Breast epithelium (tissue), 4 donors: ENCODE results near the gene HTRA3. TPM values are rescaled to one million over a fixed set of nuclear protein-coding genes. Genes with fewer than 3 reads are reported as not detected.
"Not testable (repeated sequence)": the region's sequence is repeated elsewhere in the genome, so short reads cannot be mapped to it uniquely, and the experiment has no call there.

ENCODE experiments used
- DNase-seq, 2 donors: peaks; one replicate each; pipeline ENCODE4 v3.0.0-alpha.2; 2019; ENCODE audit warnings: low spot score in 2 of 2
- H3K27ac ChIP-seq, 2 donors: fragments of 200-600 bp; sonication (generic) in 1 of 2; one replicate each; pipeline ENCODE4 v1.5.1; 2016 to 2019; ENCODE audit warnings: mild to moderate bottlenecking in 1 of 2
- H3K27me3 ChIP-seq, 2 donors: fragments of 200-600 bp; sonication (generic) in 1 of 2; one replicate each; pipeline versions ENCODE4 v1.5.1 to v1.6.0; 2017 to 2019; ENCODE audit warnings: control low read depth in 1 of 2, mild to moderate bottlenecking in 1 of 2
- H3K36me3 ChIP-seq: fragments of 200-600 bp; one replicate; pipeline ENCODE4 v1.5.1; 2019
- H3K4me1 ChIP-seq, 2 donors: fragments of 200-600 bp; sonication (generic); one replicate each; pipeline ENCODE4 v1.5.1; 2016 to 2019; ENCODE audit warnings: control low read depth in 1 of 2
- H3K4me3 ChIP-seq, 3 donors: fragments of 200-600 bp; sonication (generic); 1 replicate in 2 of 3; 2 replicates in 1 of 3; pipeline ENCODE4 v1.5.1; 2016 to 2019; ENCODE audit warnings: mild to moderate bottlenecking in 3 of 3, moderate library complexity in 2 of 3
- H3K9me3 ChIP-seq, 2 donors: fragments of 200-600 bp; sonication (generic) in 1 of 2; one replicate each; pipeline ENCODE4 v1.5.1; 2016 to 2019; ENCODE audit warnings: control low read depth in 1 of 2
- CTCF ChIP-seq, 3 donors: fragments of 450-650 bp; IDR thresholded peaks; one replicate each; pipeline ENCODE4 v1.5.1; 2016 to 2017; ENCODE audit warnings: antibody characterized with exemption in 3 of 3, mild to moderate bottlenecking in 3 of 3, moderate library complexity in 3 of 3
- POLR2A ChIP-seq: fragments of 450-650 bp; IDR thresholded peaks from one replicate; pipeline ENCODE4 v1.6.1; 2016; ENCODE audit warnings: antibody characterized with exemption, mild to moderate bottlenecking, moderate library complexity
- POLR2AphosphoS5 ChIP-seq, 3 donors: sonication (generic); formaldehyde crosslinking; IDR thresholded peaks; one replicate each; pipeline ENCODE4 v1.6.1; 2017; ENCODE audit warnings: antibody characterized with exemption in 3 of 3
- intact Hi-C: fragments of 100-400 bp; cut with DNase I; formaldehyde crosslinking; loops from one replicate; pipeline ENCODE4 v1.15.1; 2023; ENCODE audit warnings: low total_unique reads
- total RNA-seq, 3 donors: library from RNA; depleted of rRNA; stranded (reverse); fragments of >200 nt; gene quantifications; one replicate each; pipeline ENCODE4 v1.1.0, GENCODE V29; 2016

Gene HTRA3
- total RNA-seq, 3 donors from 2014 or later, result 8.5 to 53.9 (median 19.7) TPM

- Histone ChIP-seq H3K27ac (no peak overlapping the region), H3K27me3 (no peaks in the 10 kb centered on the region), H3K36me3 (no peaks in the 10 kb centered on the region), H3K4me3 (no peak overlapping the region), H3K4me1 (no peaks in the 10 kb centered on the region), H3K9me3 (no peaks in the 10 kb centered on the region)
- no peak for DNase-seq
- intact Hi-C loops, result no loop called here
- TF ChIP-seq CTCF (IDR thresholded peaks at IDR 0.05) (no peak), POLR2AphosphoS5 (IDR thresholded peaks at IDR 0.05) (no peak), POLR2A (no peak)
Observed at GRCh38 chr4:8338351-8338961, 68.9 kb downstream of the HTRA3 start.

- peak in 1 of 2 donors; percentile 49 for DNase-seq
- Histone ChIP-seq H3K4me1 (no peaks in the 10 kb centered on the region), H3K9me3 (no peaks in the 10 kb centered on the region), H3K36me3 (no peaks in the 10 kb centered on the region), H3K4me3 (no peak overlapping the region), H3K27me3 (no peaks in the 10 kb centered on the region), H3K27ac (peak overlapping the region; percentile 64 to 82)
- TF ChIP-seq CTCF (IDR thresholded peaks at IDR 0.05) (no peak), POLR2AphosphoS5 (IDR thresholded peaks at IDR 0.05) (no peak), POLR2A (no peak)
- intact Hi-C loops, result no loop called here
Observed at GRCh38 chr4:8340781-8341241, 71.3 kb downstream of the HTRA3 start.

GRCh38 chr4:8341281-8341680 lies 71.7 kb downstream of the HTRA3 start:
- H3K27me3 ChIP-seq, DNase-seq, intact Hi-C loops, H3K9me3 ChIP-seq, H3K4me1 ChIP-seq, H3K36me3 ChIP-seq: not testable (repeated sequence)
- peak overlapping the region in 1 of 3 donors; percentile 17 for H3K4me3 ChIP-seq
- peak overlapping the region; percentile 64 to 82 for H3K27ac ChIP-seq

- no peak for TF ChIP-seq POLR2AphosphoS5 (IDR thresholded peaks at IDR 0.05)
- no peak for TF ChIP-seq POLR2A
- TF ChIP-seq CTCF (IDR thresholded peaks at IDR 0.05), result no peak
- Histone ChIP-seq H3K4me1 (no peaks in the 10 kb centered on the region), H3K9me3 (no peaks in the 10 kb centered on the region), H3K36me3 (no peaks in the 10 kb centered on the region), H3K4me3 (peak overlapping the region in 1 of 3 donors; percentile 17), H3K27ac (peak overlapping the region; percentile 64 to 82), H3K27me3 (no peaks in the 10 kb centered on the region)
- peak in 1 of 2 donors; percentile 73 for DNase-seq
- intact Hi-C loops, result loop anchor here (2.0 kb wide), 1 partner anchor 63 kb away; no protein-coding TSS in a partner anchor
Observed at GRCh38 chr4:8341691-8342090, 72.1 kb downstream of the HTRA3 start.

- H3K27me3 ChIP-seq, result no peaks in the 10 kb centered on the region
- intact Hi-C loops, result loop anchor here (2.0 kb wide), 1 partner anchor 64 kb away; no protein-coding TSS in a partner anchor
- no peak for DNase-seq
Observed at GRCh38 chr4:8342651-8343261, 73.2 kb downstream of the HTRA3 start.

More at GRCh38 chr4:8342651-8343261, 73.2 kb downstream of the HTRA3 start:
- TF ChIP-seq CTCF (IDR thresholded peaks at IDR 0.05) (no peak), POLR2AphosphoS5 (IDR thresholded peaks at IDR 0.05) (no peak), POLR2A (no peak)
- Histone ChIP-seq H3K4me1 (no peaks in the 10 kb centered on the region), H3K9me3 (no peaks in the 10 kb centered on the region), H3K36me3 (no peaks in the 10 kb centered on the region), H3K27ac (peak overlapping the region in 1 of 2 donors; percentile 52), H3K4me3 (no peak overlapping the region)
